Trophoblast cell (in vitro differentiated cells and primary cell): ENCODE data around the gene FOLR1.

ENCODE experiments used
- DNase-seq, 2 donors: peaks; one replicate each; pipeline ENCODE4 v3.0.0-alpha.2; 2016
- H2AFZ ChIP-seq: 2 replicates; pipeline ENCODE4 v1.6.1; 2013; ENCODE audit warnings: low read length, moderate library complexity, mild to moderate bottlenecking; ENCODE audit not compliant: insufficient read depth, poor library complexity
- H2AK5ac ChIP-seq: 2 replicates; pipeline ENCODE4 v1.6.1; 2013; ENCODE audit warnings: mild to moderate bottlenecking, low read length
- H2BK120ac ChIP-seq: 2 replicates; pipeline ENCODE4 v1.6.1; 2013; ENCODE audit warnings: low read length, mild to moderate bottlenecking, moderate library complexity; ENCODE audit not compliant: insufficient read depth, poor library complexity
- H2BK12ac ChIP-seq: 2 replicates; pipeline ENCODE4 v1.6.1; 2013; ENCODE audit warnings: mild to moderate bottlenecking, low read length, moderate library complexity
- H2BK5ac ChIP-seq: 2 replicates; pipeline ENCODE4 v1.6.1; 2013; ENCODE audit warnings: low read length, low read depth, moderate library complexity, mild to moderate bottlenecking; ENCODE audit not compliant: poor library complexity
- H3K14ac ChIP-seq: 2 replicates; pipeline ENCODE4 v1.6.1; 2013; ENCODE audit warnings: mild to moderate bottlenecking, low read length
- H3K18ac ChIP-seq: 2 replicates; pipeline ENCODE4 v1.6.1; 2013; ENCODE audit warnings: mild to moderate bottlenecking, low read length
- H3K23ac ChIP-seq: 2 replicates; pipeline ENCODE4 v1.6.1; 2013; ENCODE audit warnings: low read length
- H3K27ac ChIP-seq: 2 replicates; pipeline ENCODE4 v1.5.1; 2013; ENCODE audit warnings: low read depth, mild to moderate bottlenecking, inconsistent platforms, low read length, moderate library complexity
- H3K27me3 ChIP-seq: 2 replicates; pipeline ENCODE4 v1.6.1; 2013; ENCODE audit warnings: inconsistent platforms, mild to moderate bottlenecking, low read length, moderate library complexity; ENCODE audit not compliant: insufficient read depth
- H3K36me3 ChIP-seq, 2 experiments: 1 replicate in 1 of 2; 2 replicates in 1 of 2; pipeline ENCODE4 v1.6.1; 2013; ENCODE audit warnings: low read length in 2 of 2, mild to moderate bottlenecking in 2 of 2, moderate library complexity in 1 of 2; ENCODE audit not compliant: insufficient read depth in 2 of 2, control insufficient read depth in 1 of 2
- H3K4ac ChIP-seq: 2 replicates; pipeline ENCODE4 v1.6.1; 2013; ENCODE audit warnings: low read depth, mild to moderate bottlenecking, low read length, moderate library complexity
- H3K4me1 ChIP-seq, 2 experiments: 1 replicate in 1 of 2; 2 replicates in 1 of 2; pipeline ENCODE4 v1.6.1; 2013; ENCODE audit warnings: low read length in 2 of 2, mild to moderate bottlenecking in 2 of 2, moderate library complexity in 1 of 2; ENCODE audit not compliant: insufficient read depth in 2 of 2, control insufficient read depth in 1 of 2
- H3K4me2 ChIP-seq: 2 replicates; pipeline ENCODE4 v1.6.1; 2013; ENCODE audit warnings: inconsistent platforms, mild to moderate bottlenecking, low read length, moderate library complexity
- H3K4me3 ChIP-seq: 2 replicates; pipeline ENCODE4 v1.5.1; 2013; ENCODE audit warnings: mild to moderate bottlenecking, low read depth, low read length, inconsistent platforms
- H3K79me1 ChIP-seq: one replicate; pipeline ENCODE4 v1.6.1; 2013; ENCODE audit warnings: low read length
- H3K79me2 ChIP-seq: 2 replicates; pipeline ENCODE4 v1.6.1; 2013; ENCODE audit warnings: low read length, mild to moderate bottlenecking; ENCODE audit not compliant: control insufficient read depth, insufficient read depth, poor library complexity
- H3K9ac ChIP-seq: 2 replicates; pipeline ENCODE4 v1.6.1; 2013; ENCODE audit warnings: mild to moderate bottlenecking, low read length
- H3K9me3 ChIP-seq: 2 replicates; pipeline ENCODE4 v1.6.1; 2013; ENCODE audit warnings: low read depth, mild to moderate bottlenecking, control low read depth, inconsistent platforms, low read length; ENCODE audit not compliant: insufficient read depth
- H4K12ac ChIP-seq: 2 replicates; pipeline ENCODE4 v1.6.1; 2013; ENCODE audit warnings: low read depth, mild to moderate bottlenecking, low read length, moderate library complexity
- H4K8ac ChIP-seq: 2 replicates; pipeline ENCODE4 v1.6.1; 2013; ENCODE audit warnings: low read depth, mild to moderate bottlenecking, low read length, moderate library complexity
- H4K91ac ChIP-seq: one replicate; pipeline ENCODE4 v1.6.1; 2013; ENCODE audit warnings: low read depth, mild to moderate bottlenecking, low read length, moderate library complexity
- WGBS: extraction: QIAGEN DNeasy Blood & Tissue Kit; methylation state at CpG from one replicate; pipeline ENCODE4 v1.1.7; 2013; ENCODE audit warnings: missing lambda C conversion rate; ENCODE audit not compliant: insufficient read length, insufficient coverage; ENCODE audit errors: extremely low coverage; 5-methylcytosine and 5-hydroxymethylcytosine counted together

Gene FOLR1

GRCh38 chr11:72238040-72238450 lies 46.1 kb downstream of the FOLR1 start:
- WGBS, result no CpG with 5 or more reads among the region's 16 CpGs
- Histone ChIP-seq H3K36me3 (peaks cover 47 to 49% of the 10 kb centered on the region in 2 experiments), H3K4me2 (no peak overlapping the region), H2BK12ac (no peak overlapping the region), H3K79me2 (no peaks in the 10 kb centered on the region), H3K79me1 (peaks cover 8% of the 10 kb centered on the region), H3K23ac (no peak overlapping the region), H3K4ac (no peak overlapping the region), H3K18ac (no peak overlapping the region), H4K12ac (no peak overlapping the region), H4K8ac (no peak overlapping the region), H2BK120ac (no peak overlapping the region), H2BK5ac (no peak overlapping the region), H3K9ac (no peak overlapping the region), H3K4me3 (no peak overlapping the region), H3K14ac (no peak overlapping the region), H4K91ac (no peak overlapping the region), H2AK5ac (no peak overlapping the region), H3K4me1 (peaks cover 11 to 25% of the 10 kb centered on the region in 2 experiments), H3K9me3 (peaks cover 3% of the 10 kb centered on the region), H3K27me3 (peaks cover 12% of the 10 kb centered on the region), H2AFZ (no peak overlapping the region), H3K27ac (no peak overlapping the region)
- DNase-seq, result peak; percentile 61 to 75

- H4K91ac ChIP-seq, result no peak overlapping the region
- no peak overlapping the region for H2AK5ac ChIP-seq
- H3K79me1 ChIP-seq, result peaks cover 8% of the 10 kb centered on the region
- peaks cover 3% of the 10 kb centered on the region for H3K9me3 ChIP-seq
- no peak overlapping the region for H3K9ac ChIP-seq
- peaks cover 19% of the 10 kb centered on the region for H3K27me3 ChIP-seq
- H3K27ac ChIP-seq, result no peak overlapping the region
- no peak overlapping the region for H4K12ac ChIP-seq
- H3K18ac ChIP-seq, result no peak overlapping the region
- H3K23ac ChIP-seq, result no peak overlapping the region
- no peak overlapping the region for H2BK120ac ChIP-seq
- peak in 1 of 2 donors; percentile 7 for DNase-seq
- peaks cover 15 to 28% of the 10 kb centered on the region in 2 experiments for H3K4me1 ChIP-seq
- WGBS, result no CpG with 5 or more reads among the region's 28 CpGs
- H3K79me2 ChIP-seq, result no peaks in the 10 kb centered on the region
- no peak overlapping the region for H2AFZ ChIP-seq
- no peak overlapping the region for H3K4me3 ChIP-seq
- H3K36me3 ChIP-seq, result peaks cover 40 to 42% of the 10 kb centered on the region in 2 experiments
- H2BK5ac ChIP-seq, result no peak overlapping the region
- H4K8ac ChIP-seq, result no peak overlapping the region
- peak overlapping the region; percentile 77 for H3K4me2 ChIP-seq
- no peak overlapping the region for H3K14ac ChIP-seq
- H3K4ac ChIP-seq, result no peak overlapping the region
- H2BK12ac ChIP-seq, result no peak overlapping the region
Measured at GRCh38 chr11:72238492-72239312, 46.8 kb downstream of the FOLR1 start.

- no CpG with 5 or more reads among the region's 25 CpGs for WGBS
Measured at GRCh38 chr11:72239313-72239848, 47.4 kb downstream of the FOLR1 start.

GRCh38 chr11:72239849-72240460 lies 48.0 kb downstream of the FOLR1 start:
- Histone ChIP-seq H3K9me3 (peaks cover 5% of the 10 kb centered on the region), H4K91ac (peak overlapping the region; percentile 75), H2BK120ac (peak overlapping the region; percentile 37), H2BK12ac (no peak overlapping the region), H3K79me2 (no peaks in the 10 kb centered on the region), H3K18ac (peak overlapping the region; percentile 58), H3K4me2 (peak overlapping the region; percentile 77), H3K79me1 (peaks cover 8% of the 10 kb centered on the region), H3K4me3 (no peak overlapping the region), H3K27me3 (peaks cover 31% of the 10 kb centered on the region), H4K12ac (no peak overlapping the region), H4K8ac (peak overlapping the region; percentile 77), H3K27ac (no peak overlapping the region), H3K36me3 (peaks cover 29 to 30% of the 10 kb centered on the region in 2 experiments), H2BK5ac (no peak overlapping the region), H3K14ac (peak overlapping the region; percentile 51), H2AK5ac (no peak overlapping the region), H3K9ac (peak overlapping the region; percentile 49), H3K4me1 (peaks cover 17 to 36% of the 10 kb centered on the region in 2 experiments), H3K23ac (no peak overlapping the region), H2AFZ (peak overlapping the region; percentile 61), H3K4ac (peak overlapping the region; percentile 17)
- DNase-seq, result peak in 1 of 2 donors; percentile 52
- no CpG with 5 or more reads among the region's 69 CpGs for WGBS

More at GRCh38 chr11:72239313-72239848, 47.4 kb downstream of the FOLR1 start:
- no peak overlapping the region for H3K23ac ChIP-seq
- no peak overlapping the region for H3K4me3 ChIP-seq
- peaks cover 33 to 36% of the 10 kb centered on the region in 2 experiments for H3K36me3 ChIP-seq
- H3K4me2 ChIP-seq, result peak overlapping the region; percentile 77
- H2BK12ac ChIP-seq, result no peak overlapping the region
- H3K4me1 ChIP-seq, result peaks cover 17 to 31% of the 10 kb centered on the region in 2 experiments
- no peak overlapping the region for H4K12ac ChIP-seq
- no peak overlapping the region for H3K4ac ChIP-seq
- H2BK5ac ChIP-seq, result no peak overlapping the region
- peak overlapping the region; percentile 17 for H4K8ac ChIP-seq
- H4K91ac ChIP-seq, result peak overlapping the region; percentile 75
- no peak overlapping the region for H3K27ac ChIP-seq
- DNase-seq, result peak; percentile 37 to 44
- no peak overlapping the region for H2AFZ ChIP-seq
- H3K14ac ChIP-seq, result no peak overlapping the region
- no peak overlapping the region for H3K18ac ChIP-seq
- H3K79me2 ChIP-seq, result no peaks in the 10 kb centered on the region
- H2BK120ac ChIP-seq, result no peak overlapping the region
- H3K79me1 ChIP-seq, result peaks cover 8% of the 10 kb centered on the region
- H3K9ac ChIP-seq, result no peak overlapping the region
- H3K27me3 ChIP-seq, result peaks cover 25% of the 10 kb centered on the region
- H2AK5ac ChIP-seq, result peak overlapping the region; percentile 27
- peaks cover 3% of the 10 kb centered on the region for H3K9me3 ChIP-seq
